ENCODE measurements around the gene RUNX1.

RUNX1 gene

DNA sequence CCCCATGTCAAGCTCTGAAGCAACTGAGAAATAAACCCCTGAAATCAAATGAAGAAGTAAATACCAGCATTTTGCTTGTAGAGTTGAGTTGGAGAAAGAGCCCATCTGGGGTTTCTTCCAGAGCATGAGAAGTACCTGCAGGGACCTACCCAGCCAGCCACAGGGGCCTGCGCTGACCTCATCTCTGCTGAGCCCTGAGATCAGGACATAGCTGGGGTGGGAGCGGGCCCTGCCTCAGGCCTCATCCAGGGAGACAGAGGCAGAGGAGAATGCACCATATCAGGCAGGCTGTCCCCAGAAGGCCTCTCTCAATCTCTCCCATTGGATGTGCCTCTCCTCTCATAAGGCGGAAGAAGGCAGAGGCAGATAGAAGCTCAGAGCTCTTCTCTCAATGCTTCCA, 27.6 kb downstream of the RUNX1 start:
- Mint-ChIP-seq H3K9me3 (no peaks in the 10 kb centered on the region), H3K27me3 (no peaks in the 10 kb centered on the region), H3K27ac (peak overlapping the region; percentile 91), H3K36me3 (ENCODE audit: low read depth) (no peaks in the 10 kb centered on the region), H3K4me3 (peak overlapping the region; percentile 22), H3K4me1 (ENCODE audit: low read depth) (peaks cover 92% of the 10 kb centered on the region)

DNA sequence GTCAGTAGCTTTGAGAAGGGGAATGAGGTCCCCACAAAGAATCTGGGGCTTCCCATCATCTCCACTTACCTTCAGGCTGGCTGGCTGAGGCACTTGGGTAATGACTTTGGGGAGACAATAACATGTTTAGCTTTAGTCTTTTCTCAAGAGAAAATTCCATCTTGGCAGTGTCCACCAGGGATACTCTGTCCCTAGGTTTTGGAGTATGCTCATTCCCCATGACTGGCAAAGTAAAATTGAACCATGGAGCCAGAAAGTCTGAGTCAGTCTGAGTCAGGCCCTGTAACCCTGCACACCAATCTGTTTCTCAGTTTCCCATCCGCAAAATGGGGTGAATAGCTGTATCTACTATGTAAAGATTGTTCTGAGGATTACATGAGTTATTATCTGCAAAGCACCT, 28.2 kb downstream of the RUNX1 start:
- H3K9me3 Mint-ChIP-seq, result no peaks in the 10 kb centered on the region
- no peaks in the 10 kb centered on the region for H3K36me3 Mint-ChIP-seq (ENCODE audit: low read depth)
- H3K27ac Mint-ChIP-seq, result peak overlapping the region; percentile 91
- H3K4me3 Mint-ChIP-seq, result peak overlapping the region; percentile 36
- peaks cover 92% of the 10 kb centered on the region for H3K4me1 Mint-ChIP-seq (ENCODE audit: low read depth)
- H3K27me3 Mint-ChIP-seq, result no peaks in the 10 kb centered on the region

DNA sequence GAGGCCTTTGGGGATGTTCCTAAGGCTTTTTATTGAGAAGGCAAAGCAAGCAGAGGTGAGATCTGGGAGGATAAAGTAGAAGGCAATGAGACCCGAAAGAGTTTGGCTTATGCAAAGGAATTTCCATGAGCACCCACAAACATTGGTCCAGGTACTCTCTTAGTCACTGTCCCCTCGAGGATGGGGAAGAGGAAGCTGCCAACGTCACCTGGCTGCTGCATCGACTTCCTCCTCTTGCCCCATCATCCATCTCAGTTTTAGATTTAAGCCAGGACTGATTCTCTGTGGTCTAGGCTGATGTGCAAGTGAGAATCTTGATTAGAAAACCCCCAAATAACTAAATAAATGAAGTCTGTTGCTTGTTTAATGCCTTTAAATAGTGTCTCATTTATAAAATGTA, 28.7 kb downstream of the RUNX1 start:
- H3K27me3 Mint-ChIP-seq, result no peaks in the 10 kb centered on the region
- H3K4me1 Mint-ChIP-seq (ENCODE audit: low read depth), result peaks cover 92% of the 10 kb centered on the region
- peak overlapping the region; percentile 36 for H3K4me3 Mint-ChIP-seq
- no peaks in the 10 kb centered on the region for H3K9me3 Mint-ChIP-seq
- peak overlapping the region; percentile 91 for H3K27ac Mint-ChIP-seq
- no peaks in the 10 kb centered on the region for H3K36me3 Mint-ChIP-seq (ENCODE audit: low read depth)

DNA sequence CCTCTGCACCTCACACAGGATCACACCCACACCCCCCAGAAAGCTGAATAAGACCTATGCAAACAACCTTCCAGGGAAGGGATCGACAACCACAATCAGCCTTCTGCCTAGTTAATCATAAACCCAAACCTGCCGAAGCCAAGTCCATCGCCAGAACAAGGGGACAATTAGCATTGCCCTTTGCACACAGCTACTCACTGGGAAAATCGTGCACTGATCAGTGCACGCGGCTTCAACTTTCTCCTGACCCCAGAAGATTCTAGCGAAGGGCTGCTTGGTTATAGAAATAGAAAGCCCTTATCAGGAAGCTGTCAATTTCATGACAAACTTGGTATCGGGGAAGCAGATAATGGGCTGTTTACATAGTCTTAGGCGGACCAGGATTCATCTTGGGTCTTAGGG, 29.5 kb downstream of the RUNX1 start:
- Mint-ChIP-seq H3K4me3 (no peak overlapping the region), H3K4me1 (ENCODE audit: low read depth) (peaks cover 92% of the 10 kb centered on the region)

DNA sequence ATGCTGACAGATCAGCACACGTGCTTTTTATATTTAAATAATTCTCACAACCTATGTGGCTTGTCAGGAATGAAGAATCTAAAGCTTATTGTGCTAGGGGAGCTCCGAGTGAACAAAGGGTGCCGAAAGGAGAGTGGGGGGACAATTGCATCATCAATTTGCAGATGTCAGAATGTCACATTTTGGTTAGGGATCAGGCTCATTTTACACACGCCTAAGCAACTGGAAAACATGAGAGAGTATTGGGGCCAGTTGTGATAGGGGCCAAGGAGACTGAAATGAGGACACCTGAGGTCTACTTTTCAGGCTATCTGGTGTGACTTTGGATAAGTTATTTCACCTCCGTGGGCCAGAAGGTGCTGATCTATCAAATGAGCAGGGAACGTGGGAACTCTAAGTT, 31.8 kb downstream of the RUNX1 start:
- Mint-ChIP-seq H3K36me3 (ENCODE audit: low read depth) (no peaks in the 10 kb centered on the region), H3K4me3 (no peak overlapping the region), H3K27ac (peak overlapping the region; percentile 57), H3K27me3 (no peaks in the 10 kb centered on the region), H3K9me3 (no peaks in the 10 kb centered on the region), H3K4me1 (ENCODE audit: low read depth) (peaks cover 85% of the 10 kb centered on the region)

More for the DNA sequence above, 29.5 kb downstream of the RUNX1 start:
- Mint-ChIP-seq H3K27ac (peak overlapping the region; percentile 65), H3K27me3 (no peaks in the 10 kb centered on the region), H3K9me3 (no peaks in the 10 kb centered on the region), H3K36me3 (ENCODE audit: low read depth) (no peaks in the 10 kb centered on the region)

DNA sequence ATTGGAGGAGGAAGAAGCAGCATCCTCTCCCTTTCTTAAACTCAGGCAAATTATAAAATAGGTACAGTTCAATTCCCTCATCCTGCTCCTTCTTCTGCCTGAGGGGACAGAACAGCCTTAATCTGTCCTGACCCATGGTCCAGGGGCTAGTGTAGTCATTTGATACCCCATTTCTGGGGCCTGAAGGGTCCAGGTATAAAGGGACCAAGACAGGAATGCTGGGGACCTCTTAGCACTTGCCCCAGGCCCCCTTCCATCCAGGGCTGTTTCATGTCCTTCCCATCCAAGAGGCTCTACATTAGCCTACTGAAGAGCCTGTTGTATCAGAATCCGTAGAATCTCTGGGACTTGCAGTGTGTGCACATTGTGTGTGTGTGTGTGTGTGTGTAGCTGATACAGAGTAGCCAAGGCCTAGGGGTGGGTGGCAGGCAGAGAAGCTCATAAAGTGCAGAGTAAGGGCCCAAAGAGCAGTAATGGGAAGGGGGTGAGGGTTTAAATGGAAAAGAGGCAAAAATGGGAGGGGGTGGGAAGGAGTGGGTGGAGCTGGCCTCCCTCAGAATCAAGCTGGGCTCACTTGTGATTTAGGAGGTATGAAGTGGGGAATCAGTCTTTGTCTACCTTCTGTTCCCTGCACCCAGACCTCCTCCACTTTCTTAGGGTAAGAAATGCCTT, 32.4 kb downstream of the RUNX1 start:
- peak overlapping the region; percentile 57 for H3K27ac Mint-ChIP-seq
- no peaks in the 10 kb centered on the region for H3K27me3 Mint-ChIP-seq
- H3K4me1 Mint-ChIP-seq (ENCODE audit: low read depth), result peaks cover 85% of the 10 kb centered on the region
- no peak overlapping the region for H3K4me3 Mint-ChIP-seq
- no peaks in the 10 kb centered on the region for H3K36me3 Mint-ChIP-seq (ENCODE audit: low read depth)
- H3K9me3 Mint-ChIP-seq, result no peaks in the 10 kb centered on the region

DNA sequence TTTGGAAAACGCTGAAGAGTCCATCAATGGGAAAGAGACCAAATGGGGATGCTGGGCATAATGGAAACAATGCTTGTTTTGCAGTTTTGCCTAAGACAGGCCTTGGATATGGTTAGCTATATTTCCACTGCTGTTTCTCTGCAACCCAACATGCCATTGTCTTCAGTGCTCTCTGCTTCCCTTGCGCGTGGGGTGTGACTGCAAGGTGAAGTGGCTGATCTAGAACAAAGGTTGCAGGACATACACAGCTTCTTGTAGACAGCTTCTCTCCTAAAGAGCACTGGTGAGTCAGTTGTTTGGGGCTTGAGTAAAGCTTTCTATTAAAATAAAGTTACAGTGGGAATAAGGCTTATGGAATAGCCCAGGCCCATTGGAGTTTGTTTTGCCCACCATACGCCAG, 33.0 kb downstream of the RUNX1 start:
- Mint-ChIP-seq H3K4me3 (no peak overlapping the region), H3K4me1 (ENCODE audit: low read depth) (peaks cover 85% of the 10 kb centered on the region), H3K36me3 (ENCODE audit: low read depth) (no peaks in the 10 kb centered on the region), H3K27ac (peak overlapping the region; percentile 66), H3K27me3 (no peaks in the 10 kb centered on the region), H3K9me3 (no peaks in the 10 kb centered on the region)

DNA sequence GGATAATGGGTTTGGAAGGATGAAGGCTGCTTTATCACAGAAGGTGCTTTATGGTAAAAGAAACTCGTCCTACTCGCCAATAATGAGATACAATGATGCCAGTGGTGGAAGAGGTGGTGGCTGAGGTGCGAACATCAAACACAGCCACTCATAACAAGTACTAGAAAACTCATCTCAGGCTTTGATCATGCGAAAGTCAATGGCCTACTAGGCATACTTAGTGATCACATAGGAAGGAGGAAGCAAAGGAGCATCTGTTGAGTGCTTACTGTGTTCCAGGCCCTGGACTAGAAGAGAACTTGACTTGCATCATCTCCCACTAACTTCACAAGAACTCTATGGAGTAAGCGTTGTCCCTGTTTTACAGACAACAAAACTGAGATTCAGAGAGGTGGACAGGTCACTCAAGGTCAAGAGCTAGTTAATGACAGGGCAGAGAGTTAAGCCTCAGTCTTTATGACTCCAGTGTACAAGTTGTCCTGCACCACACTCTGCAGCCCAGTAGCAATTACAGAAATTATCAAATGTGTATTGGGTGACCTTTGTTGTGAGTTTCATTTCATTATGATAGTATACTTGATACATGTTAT, 33.6 kb downstream of the RUNX1 start:
- H3K4me3 Mint-ChIP-seq, result no peak overlapping the region
- H3K27me3 Mint-ChIP-seq, result no peaks in the 10 kb centered on the region
- no peaks in the 10 kb centered on the region for H3K36me3 Mint-ChIP-seq (ENCODE audit: low read depth)
- no peaks in the 10 kb centered on the region for H3K9me3 Mint-ChIP-seq
- H3K4me1 Mint-ChIP-seq (ENCODE audit: low read depth), result peaks cover 85% of the 10 kb centered on the region
- H3K27ac Mint-ChIP-seq, result peak overlapping the region; percentile 66

DNA sequence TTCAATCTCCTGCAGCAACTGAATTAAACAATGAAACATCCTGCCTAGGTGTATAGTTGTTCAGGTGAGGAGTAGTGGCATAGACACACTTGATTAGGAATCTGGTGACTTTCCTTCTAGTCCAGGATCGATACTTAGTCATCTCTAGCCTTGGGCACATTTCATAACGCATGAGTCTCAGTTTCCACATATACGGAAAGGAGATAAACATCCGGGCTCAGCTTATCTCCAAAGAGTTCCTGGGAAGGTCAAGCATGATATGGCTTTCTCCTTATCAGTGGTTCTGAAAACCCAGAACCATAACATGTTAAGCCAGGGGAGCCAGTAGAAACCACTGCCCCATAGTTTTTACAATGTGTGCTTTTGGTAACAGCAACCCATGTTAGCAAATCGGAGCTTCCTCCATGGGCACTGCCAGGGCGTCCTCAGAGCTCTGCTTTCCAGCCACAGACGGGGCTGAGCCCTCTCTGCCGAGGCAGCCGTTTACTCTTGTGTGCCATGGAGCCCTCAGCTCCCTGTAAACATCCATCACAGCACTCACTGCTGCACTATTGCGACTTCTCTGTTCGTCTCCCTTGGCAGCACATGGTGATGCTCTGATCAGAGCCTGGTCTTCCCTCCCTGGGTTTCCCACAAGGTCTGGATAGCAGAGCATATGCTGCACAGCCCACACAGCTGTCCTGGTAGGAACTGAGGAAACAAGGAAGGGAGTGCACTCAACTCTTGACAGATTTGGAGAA, 34.6 kb downstream of the RUNX1 start:
- peak overlapping the region; percentile 59 for H3K27ac Mint-ChIP-seq
- no peaks in the 10 kb centered on the region for H3K9me3 Mint-ChIP-seq
- H3K36me3 Mint-ChIP-seq (ENCODE audit: low read depth), result no peaks in the 10 kb centered on the region
- H3K4me1 Mint-ChIP-seq (ENCODE audit: low read depth), result peaks cover 83% of the 10 kb centered on the region
- no peak overlapping the region for H3K4me3 Mint-ChIP-seq
- H3K27me3 Mint-ChIP-seq, result no peaks in the 10 kb centered on the region

DNA sequence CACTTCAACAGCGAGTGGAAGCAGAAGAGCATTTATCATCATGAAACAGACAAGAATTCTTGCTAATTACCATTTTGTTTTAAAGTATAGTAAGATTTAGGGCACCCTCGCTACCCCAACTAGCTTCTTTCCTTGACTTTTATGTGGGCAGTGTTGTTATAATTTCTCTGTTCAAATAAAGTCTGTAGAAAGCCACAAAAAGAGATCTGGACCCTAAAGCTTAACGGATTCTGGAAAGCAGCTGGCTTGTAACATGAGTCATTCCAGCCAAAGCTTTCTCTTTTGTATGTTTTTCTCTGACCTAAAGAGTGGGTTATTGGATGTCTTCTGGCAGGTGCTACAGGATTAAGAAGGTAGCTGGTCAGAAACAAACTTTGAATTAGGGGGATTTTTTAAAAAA, 37.4 kb downstream of the RUNX1 start:
- Mint-ChIP-seq H3K27me3 (no peaks in the 10 kb centered on the region), H3K36me3 (ENCODE audit: low read depth) (peaks cover 18% of the 10 kb centered on the region), H3K27ac (peak overlapping the region; percentile 54), H3K4me3 (peak overlapping the region; percentile 57), H3K4me1 (ENCODE audit: low read depth) (peaks cover 86% of the 10 kb centered on the region), H3K9me3 (no peaks in the 10 kb centered on the region)

DNA sequence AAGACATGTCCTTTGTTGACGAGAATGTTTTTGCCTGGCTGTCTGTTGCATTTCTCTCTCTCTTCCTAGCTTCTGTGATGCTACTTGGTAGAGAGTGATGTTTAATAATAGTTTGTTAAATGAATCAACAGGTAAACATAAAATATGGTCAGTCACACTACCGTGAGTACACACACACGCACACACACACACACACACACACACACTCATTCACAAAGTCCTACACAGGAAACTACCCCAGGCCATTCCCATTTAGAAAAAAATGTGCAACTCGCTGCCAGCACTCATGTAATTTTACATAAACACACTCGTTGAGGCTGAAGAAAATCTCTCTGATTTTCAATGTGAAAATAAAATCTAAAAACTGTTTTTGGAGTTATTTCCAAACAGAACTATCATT, 38.7 kb downstream of the RUNX1 start:
- Mint-ChIP-seq H3K36me3 (ENCODE audit: low read depth) (peaks cover 22% of the 10 kb centered on the region), H3K4me1 (ENCODE audit: low read depth) (peaks cover 86% of the 10 kb centered on the region), H3K27me3 (no peaks in the 10 kb centered on the region), H3K9me3 (no peaks in the 10 kb centered on the region), H3K4me3 (peak overlapping the region; percentile 6), H3K27ac (peak overlapping the region; percentile 37)

DNA sequence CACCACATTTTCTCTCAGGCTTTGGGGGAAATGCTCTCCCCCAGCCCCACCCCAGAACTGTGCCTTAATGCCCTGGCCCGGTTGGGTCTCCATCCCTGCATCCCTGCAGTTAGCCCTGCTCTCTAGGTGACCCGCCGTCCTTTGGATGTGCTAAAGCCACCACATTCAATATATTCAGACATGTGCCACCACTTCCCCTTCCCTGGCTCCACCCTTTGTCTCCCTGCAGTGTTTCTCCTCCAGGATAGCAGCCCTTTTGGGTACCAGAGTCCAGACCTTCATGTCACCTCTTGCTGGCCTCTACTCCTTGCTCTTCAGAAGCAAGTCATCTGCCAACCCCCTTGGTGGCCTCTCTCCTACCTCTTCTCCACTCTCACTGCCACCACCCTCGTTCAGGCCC, 41.8 kb downstream of the RUNX1 start:
- Mint-ChIP-seq H3K4me1 (ENCODE audit: low read depth) (peaks cover 96% of the 10 kb centered on the region), H3K27me3 (no peaks in the 10 kb centered on the region), H3K4me3 (no peak overlapping the region), H3K36me3 (ENCODE audit: low read depth) (peaks cover 22% of the 10 kb centered on the region), H3K9me3 (no peaks in the 10 kb centered on the region), H3K27ac (no peak overlapping the region)

DNA sequence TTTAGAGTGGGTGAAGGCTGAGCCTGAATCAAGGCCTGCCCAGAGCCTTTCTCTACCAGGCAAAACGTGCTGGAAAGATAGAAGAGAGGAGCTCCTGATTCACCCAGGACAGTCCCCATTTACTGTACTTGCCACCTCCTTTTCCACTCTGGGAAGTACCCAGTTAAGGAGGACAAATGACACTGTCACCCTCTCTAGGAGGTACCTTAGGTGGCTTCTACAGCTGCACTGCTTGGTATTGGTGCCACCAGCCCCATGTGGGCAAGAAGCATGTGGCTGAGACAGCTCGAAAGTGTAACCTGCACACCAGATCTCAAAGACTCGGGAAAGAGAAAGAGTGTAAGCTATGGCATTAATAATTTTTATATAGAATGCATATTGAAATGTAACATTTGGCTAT, 42.3 kb downstream of the RUNX1 start:
- H3K27me3 Mint-ChIP-seq, result no peaks in the 10 kb centered on the region
- peaks cover 22% of the 10 kb centered on the region for H3K36me3 Mint-ChIP-seq (ENCODE audit: low read depth)
- H3K9me3 Mint-ChIP-seq, result no peaks in the 10 kb centered on the region
- peak overlapping the region; percentile 56 for H3K27ac Mint-ChIP-seq
- H3K4me1 Mint-ChIP-seq (ENCODE audit: low read depth), result peaks cover 95% of the 10 kb centered on the region
- no peak overlapping the region for H3K4me3 Mint-ChIP-seq

DNA sequence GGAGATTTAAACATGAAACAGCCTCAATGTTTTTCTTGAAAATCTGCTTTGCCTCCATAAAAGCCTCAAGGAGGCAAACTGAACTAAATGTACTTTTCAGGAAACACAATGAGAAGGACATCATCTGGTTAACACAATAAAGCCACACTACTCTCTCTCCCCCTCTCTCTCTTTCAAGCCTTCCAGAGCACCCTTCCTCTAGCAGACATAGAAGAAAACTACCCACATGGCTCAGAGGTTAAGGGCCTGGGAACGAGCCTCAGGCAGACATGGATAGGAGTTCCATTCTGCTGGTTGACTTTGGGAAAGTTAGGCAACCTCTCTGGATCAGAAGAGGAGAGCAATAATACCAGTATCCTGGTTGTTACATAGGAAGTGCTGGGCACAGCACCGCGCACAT, 42.9 kb downstream of the RUNX1 start:
- peaks cover 22% of the 10 kb centered on the region for H3K36me3 Mint-ChIP-seq (ENCODE audit: low read depth)
- no peaks in the 10 kb centered on the region for H3K9me3 Mint-ChIP-seq
- H3K4me3 Mint-ChIP-seq, result no peak overlapping the region
- H3K4me1 Mint-ChIP-seq (ENCODE audit: low read depth), result peaks cover 95% of the 10 kb centered on the region
- no peak overlapping the region for H3K27ac Mint-ChIP-seq
- H3K27me3 Mint-ChIP-seq, result no peaks in the 10 kb centered on the region

DNA sequence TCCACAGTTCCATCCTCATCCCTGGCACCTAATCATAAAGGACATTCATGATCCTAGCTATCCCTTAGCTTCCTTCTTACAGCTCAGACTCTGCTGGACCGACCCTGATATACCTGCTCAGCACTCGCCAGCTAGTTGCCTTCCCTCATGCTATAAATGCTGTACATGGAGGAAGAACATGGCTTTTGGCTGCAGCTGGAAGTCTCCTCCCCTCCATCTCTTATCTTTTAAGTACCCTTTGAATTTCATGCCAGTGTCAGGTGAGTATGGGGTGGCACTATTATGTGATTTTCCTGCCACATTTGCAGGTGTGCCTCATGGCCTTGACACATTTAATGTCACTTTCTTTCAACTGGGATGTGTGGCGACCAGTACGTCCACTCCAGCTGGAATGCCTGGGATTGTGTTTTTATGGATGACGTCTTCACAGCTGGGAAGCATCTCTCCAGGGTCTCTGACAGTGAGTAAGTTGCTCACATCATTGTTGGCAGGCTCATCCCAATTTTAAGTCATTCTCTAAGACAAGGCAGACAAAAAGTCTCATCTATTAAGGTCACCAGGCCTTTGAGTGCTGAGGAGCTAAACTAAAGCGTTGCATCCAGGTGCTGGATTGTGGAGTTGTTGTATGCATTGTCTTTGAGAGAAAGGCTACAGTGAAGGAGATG, 43.4 kb downstream of the RUNX1 start:
- H3K27me3 Mint-ChIP-seq, result no peaks in the 10 kb centered on the region
- H3K4me3 Mint-ChIP-seq, result no peak overlapping the region
- H3K9me3 Mint-ChIP-seq, result no peaks in the 10 kb centered on the region
- peaks cover 93% of the 10 kb centered on the region for H3K4me1 Mint-ChIP-seq (ENCODE audit: low read depth)
- peaks cover 22% of the 10 kb centered on the region for H3K36me3 Mint-ChIP-seq (ENCODE audit: low read depth)
- no peak overlapping the region for H3K27ac Mint-ChIP-seq

Measured in stimulated activated naive CD8-positive, alpha-beta T cell treated with anti-CD3 and anti-CD28 coated beads, Interleukin-15, Interleukin-2, amounts not matched to agents 100 ng/mL and 50 ng/mL, for 24 hours (primary cell).